ENCODE results near the gene TAOK3. TPM values are rescaled to one million over a fixed set of nuclear protein-coding genes. Genes with fewer than 3 reads are reported as not detected.

The TAOK3 gene
- total RNA-seq, 2 donors from 2014 or later = 33.4 to 40.6 TPM

GRCh38 chr12:118404876-118405521 is 32.3 kb upstream of the TAOK3 start:
- H3K27me3 ChIP-seq (ENCODE audit: control insufficient read depth, insufficient read depth, low read length, poor library complexity, severe bottlenecking) = no peaks in the 10 kb centered on the region
- peak; percentile 90 for TF ChIP-seq CTCF (conservative IDR thresholded peaks at IDR 0.05)
- Mint-ChIP-seq H3K4me1 (no peaks in the 10 kb centered on the region), H3K9me3 (no peaks in the 10 kb centered on the region), H3K36me3 (ENCODE audit: low read depth) (peaks cover 72% of the 10 kb centered on the region), H3K27ac (no peak overlapping the region), H3K4me3 (no peak overlapping the region), H3K27me3 (ENCODE audit: insufficient read depth) (no peaks in the 10 kb centered on the region)
- H3K9me3 ChIP-seq (ENCODE audit: control insufficient read depth, low read length) = no peaks in the 10 kb centered on the region
- DNase-seq = peak; percentile 89
- WGBS, 2 experiments (ENCODE audit: insufficient coverage in 1 of 2, insufficient read length in 1 of 2) = 69 to 80% methylated on average over 1 to 3 of the region's 4 CpGs
- no peaks in the 10 kb centered on the region for H3K4me1 ChIP-seq (ENCODE audit: control insufficient read depth, insufficient read depth, low read length)
- H3K4me3 ChIP-seq (ENCODE audit: low read length) = no peak overlapping the region
- H3K27ac ChIP-seq (ENCODE audit: low read depth, low read length) = no peak overlapping the region
- peaks cover 81% of the 10 kb centered on the region for H3K36me3 ChIP-seq (ENCODE audit: control insufficient read depth, insufficient read depth, low read length)
- H3K9ac ChIP-seq (ENCODE audit: extremely low read depth, low read length, poor library complexity, severe bottlenecking) = no peak overlapping the region

- H3K27me3 ChIP-seq (ENCODE audit: control insufficient read depth, insufficient read depth, low read length, poor library complexity, severe bottlenecking) = no peaks in the 10 kb centered on the region
- TF ChIP-seq CTCF (conservative IDR thresholded peaks at IDR 0.05) = no peak
- no peak overlapping the region for H3K27ac ChIP-seq (ENCODE audit: low read depth, low read length)
- no peak overlapping the region for H3K4me3 Mint-ChIP-seq
- 93 to 96% methylated on average over 4 to 6 of the region's 6 CpGs for WGBS, 2 experiments (ENCODE audit: insufficient coverage in 1 of 2, insufficient read length in 1 of 2)
- peaks cover 71% of the 10 kb centered on the region for H3K36me3 Mint-ChIP-seq (ENCODE audit: low read depth)
- H3K4me1 ChIP-seq (ENCODE audit: control insufficient read depth, insufficient read depth, low read length) = no peaks in the 10 kb centered on the region
- no peaks in the 10 kb centered on the region for H3K9me3 Mint-ChIP-seq
- H3K27me3 Mint-ChIP-seq (ENCODE audit: insufficient read depth) = no peaks in the 10 kb centered on the region
- no peak for DNase-seq
- no peak overlapping the region for H3K9ac ChIP-seq (ENCODE audit: extremely low read depth, low read length, poor library complexity, severe bottlenecking)
- no peaks in the 10 kb centered on the region for H3K4me1 Mint-ChIP-seq
- no peaks in the 10 kb centered on the region for H3K9me3 ChIP-seq (ENCODE audit: control insufficient read depth, low read length)
- H3K27ac Mint-ChIP-seq = no peak overlapping the region
- no peak overlapping the region for H3K4me3 ChIP-seq (ENCODE audit: low read length)
- H3K36me3 ChIP-seq (ENCODE audit: control insufficient read depth, insufficient read depth, low read length) = peaks cover 81% of the 10 kb centered on the region
Measured at GRCh38 chr12:118402251-118402650, 29.5 kb upstream of the TAOK3 start.

GRCh38 chr12:118398940-118399339 is 26.2 kb upstream of the TAOK3 start:
- no peak for TF ChIP-seq CTCF (conservative IDR thresholded peaks at IDR 0.05)
- Mint-ChIP-seq H3K27ac (no peak overlapping the region), H3K36me3 (ENCODE audit: low read depth) (peaks cover 76% of the 10 kb centered on the region), H3K9me3 (no peaks in the 10 kb centered on the region), H3K4me1 (no peaks in the 10 kb centered on the region), H3K27me3 (ENCODE audit: insufficient read depth) (no peaks in the 10 kb centered on the region), H3K4me3 (no peak overlapping the region)
- Histone ChIP-seq H3K36me3 (ENCODE audit: control insufficient read depth, insufficient read depth, low read length) (peaks cover 74% of the 10 kb centered on the region), H3K4me3 (ENCODE audit: low read length) (no peak overlapping the region), H3K27me3 (ENCODE audit: control insufficient read depth, insufficient read depth, low read length, poor library complexity, severe bottlenecking) (no peaks in the 10 kb centered on the region), H3K9me3 (ENCODE audit: control insufficient read depth, low read length) (no peaks in the 10 kb centered on the region), H3K27ac (ENCODE audit: low read depth, low read length) (no peak overlapping the region), H3K9ac (ENCODE audit: extremely low read depth, low read length, poor library complexity, severe bottlenecking) (no peak overlapping the region), H3K4me1 (ENCODE audit: control insufficient read depth, insufficient read depth, low read length) (no peaks in the 10 kb centered on the region)
- WGBS, 2 experiments (ENCODE audit: insufficient coverage in 1 of 2, insufficient read length in 1 of 2) = 96% methylated on average over 4 to 5 of the region's 5 CpGs
- DNase-seq = no peak

All from endodermal cell (in vitro differentiated cells).